T-helper 17 cell (primary cell): ENCODE measurements around the gene ANKMY1. TPM values are rescaled to one million over a fixed set of nuclear protein-coding genes. Genes with fewer than 3 reads are reported as not detected.

Experiments
- ATAC-seq: fragments of 150-1000 bp; cut with Tn5 transposase; 2 replicates; pipeline ENCODE4 v1.10.0; 2021; ENCODE audit warnings: mild to moderate bottlenecking, moderate library complexity
- DNase-seq, 3 donors: peaks; one replicate each; pipeline versions ENCODE4 v3.0.0 to v3.0.0-alpha.2; 2020 to 2021
- H3K9me3 ChIP-seq: one replicate; pipeline ENCODE4 v1.7.0; 2013; ENCODE audit warnings: low read length, mild to moderate bottlenecking; ENCODE audit not compliant: control insufficient read depth, poor library complexity, severe bottlenecking
- H3K27ac Mint-ChIP-seq: one replicate; pipeline ENCODE4 v1.8.0; 2022; ENCODE audit warnings: mild to moderate bottlenecking, moderate library complexity, mixed read lengths
- H3K27me3 Mint-ChIP-seq: one replicate; pipeline ENCODE4 v1.8.0; 2022; ENCODE audit warnings: mixed read lengths
- H3K36me3 Mint-ChIP-seq: one replicate; pipeline ENCODE4 v1.8.0; 2022; ENCODE audit warnings: low read depth, mixed read lengths
- H3K4me1 Mint-ChIP-seq: one replicate; pipeline ENCODE4 v1.8.0; 2022; ENCODE audit warnings: mild to moderate bottlenecking, mixed read lengths
- H3K4me3 Mint-ChIP-seq: one replicate; pipeline ENCODE4 v1.8.0; 2022; ENCODE audit warnings: mild to moderate bottlenecking, moderate library complexity, mixed read lengths
- total RNA-seq, 4 donors: library from RNA in 2 of 4; stranded (reverse) in 2 of 4; gene quantifications; one replicate each; pipeline ENCODE4 v1.2.3 and lab custom pipeline; 2022 to 2026

Gene ANKMY1
- total RNA-seq, 2 donors from 2014 or later: 34.6 to 42.6 TPM

- no peak for ATAC-seq
- peaks cover 40% of the 10 kb centered on the region for H3K27me3 Mint-ChIP-seq
- no peaks in the 10 kb centered on the region for H3K9me3 ChIP-seq
- DNase-seq: no peak
- peaks cover 2% of the 10 kb centered on the region for H3K36me3 Mint-ChIP-seq
- no peak overlapping the region for H3K27ac Mint-ChIP-seq
- H3K4me1 Mint-ChIP-seq: peaks cover 4% of the 10 kb centered on the region
- H3K4me3 Mint-ChIP-seq: peak overlapping the region; percentile 86
These were observed 103.5 kb downstream of the ANKMY1 start for GRCh38 chr2:240454106-240454901.

GRCh38 chr2:240453461-240454105 is 104.2 kb downstream of the ANKMY1 start:
- H3K9me3 ChIP-seq: no peaks in the 10 kb centered on the region
- no peak for ATAC-seq
- no peak for DNase-seq
- H3K27ac Mint-ChIP-seq: no peak overlapping the region
- peaks cover 4% of the 10 kb centered on the region for H3K4me1 Mint-ChIP-seq
- peak overlapping the region; percentile 86 for H3K4me3 Mint-ChIP-seq
- H3K36me3 Mint-ChIP-seq: peaks cover 2% of the 10 kb centered on the region
- peaks cover 40% of the 10 kb centered on the region for H3K27me3 Mint-ChIP-seq

GRCh38 chr2:240452462-240453256 is 105.1 kb downstream of the ANKMY1 start:
- no peak for DNase-seq

GRCh38 chr2:240451791-240452461 is 105.9 kb downstream of the ANKMY1 start:
- H3K4me3 Mint-ChIP-seq: peak overlapping the region; percentile 86
- H3K27me3 Mint-ChIP-seq: peaks cover 46% of the 10 kb centered on the region
- H3K4me1 Mint-ChIP-seq: peaks cover 4% of the 10 kb centered on the region
- DNase-seq (no peak), ATAC-seq (no peak)
- H3K9me3 ChIP-seq: no peaks in the 10 kb centered on the region
- H3K27ac Mint-ChIP-seq: no peak overlapping the region
- peaks cover 2% of the 10 kb centered on the region for H3K36me3 Mint-ChIP-seq

More at GRCh38 chr2:240452462-240453256, 105.1 kb downstream of the ANKMY1 start:
- H3K9me3 ChIP-seq: no peaks in the 10 kb centered on the region
- Mint-ChIP-seq H3K27ac (no peak overlapping the region), H3K4me1 (peaks cover 4% of the 10 kb centered on the region), H3K36me3 (peaks cover 2% of the 10 kb centered on the region), H3K27me3 (peaks cover 45% of the 10 kb centered on the region), H3K4me3 (peak overlapping the region; percentile 86)
- peak; percentile 46 for ATAC-seq

- peak overlapping the region; percentile 86 for H3K4me3 Mint-ChIP-seq
These were observed 106.6 kb downstream of the ANKMY1 start for GRCh38 chr2:240451108-240451611.

GRCh38 chr2:240450532-240451107 is 107.2 kb downstream of the ANKMY1 start:
- Mint-ChIP-seq H3K36me3 (peaks cover 2% of the 10 kb centered on the region), H3K4me1 (peaks cover 4% of the 10 kb centered on the region), H3K4me3 (peak overlapping the region; percentile 63)

More at GRCh38 chr2:240451108-240451611, 106.6 kb downstream of the ANKMY1 start:
- no peak overlapping the region for H3K27ac Mint-ChIP-seq
- H3K4me1 Mint-ChIP-seq: peaks cover 4% of the 10 kb centered on the region
- ATAC-seq (no peak), DNase-seq (no peak)
- H3K36me3 Mint-ChIP-seq: peaks cover 2% of the 10 kb centered on the region
- H3K9me3 ChIP-seq: no peaks in the 10 kb centered on the region
- H3K27me3 Mint-ChIP-seq: peaks cover 46% of the 10 kb centered on the region

GRCh38 chr2:240449764-240450531 is 107.8 kb downstream of the ANKMY1 start:
- DNase-seq (no peak), ATAC-seq (no peak)
- peaks cover 4% of the 10 kb centered on the region for H3K4me1 Mint-ChIP-seq

More at GRCh38 chr2:240450532-240451107, 107.2 kb downstream of the ANKMY1 start:
- H3K27me3 Mint-ChIP-seq: peaks cover 50% of the 10 kb centered on the region
- H3K27ac Mint-ChIP-seq: no peak overlapping the region
- DNase-seq: no peak
- ATAC-seq: no peak
- no peaks in the 10 kb centered on the region for H3K9me3 ChIP-seq

GRCh38 chr2:240448387-240449274 is 109.2 kb downstream of the ANKMY1 start:
- no peak overlapping the region for H3K27ac Mint-ChIP-seq
- H3K36me3 Mint-ChIP-seq: peaks cover 2% of the 10 kb centered on the region
- peaks cover 38% of the 10 kb centered on the region for H3K27me3 Mint-ChIP-seq
- H3K4me3 Mint-ChIP-seq: no peak overlapping the region
- no peak for DNase-seq
- no peaks in the 10 kb centered on the region for H3K4me1 Mint-ChIP-seq
- ATAC-seq: no peak
- H3K9me3 ChIP-seq: no peaks in the 10 kb centered on the region

More at GRCh38 chr2:240449764-240450531, 107.8 kb downstream of the ANKMY1 start:
- Mint-ChIP-seq H3K27me3 (peaks cover 48% of the 10 kb centered on the region), H3K27ac (no peak overlapping the region), H3K36me3 (peaks cover 2% of the 10 kb centered on the region), H3K4me3 (no peak overlapping the region)
- no peaks in the 10 kb centered on the region for H3K9me3 ChIP-seq

GRCh38 chr2:240447934-240448333 is 109.9 kb downstream of the ANKMY1 start:
- Mint-ChIP-seq H3K36me3 (peaks cover 2% of the 10 kb centered on the region), H3K4me3 (no peak overlapping the region)
- ATAC-seq: no peak

GRCh38 chr2:240447331-240447730 is 110.5 kb downstream of the ANKMY1 start:
- Mint-ChIP-seq H3K4me1 (no peaks in the 10 kb centered on the region), H3K27me3 (peaks cover 38% of the 10 kb centered on the region), H3K4me3 (no peak overlapping the region), H3K36me3 (peaks cover 2% of the 10 kb centered on the region), H3K27ac (no peak overlapping the region)
- no peak for DNase-seq
- H3K9me3 ChIP-seq: no peaks in the 10 kb centered on the region
- no peak for ATAC-seq

More at GRCh38 chr2:240447934-240448333, 109.9 kb downstream of the ANKMY1 start:
- H3K9me3 ChIP-seq: no peaks in the 10 kb centered on the region
- DNase-seq: no peak
- Mint-ChIP-seq H3K27ac (no peak overlapping the region), H3K27me3 (peaks cover 38% of the 10 kb centered on the region), H3K4me1 (no peaks in the 10 kb centered on the region)

GRCh38 chr2:240446664-240447175 is 111.1 kb downstream of the ANKMY1 start:
- ATAC-seq (no peak), DNase-seq (no peak)
- H3K9me3 ChIP-seq: no peaks in the 10 kb centered on the region
- no peak overlapping the region for H3K27ac Mint-ChIP-seq
- H3K4me3 Mint-ChIP-seq: no peak overlapping the region
- H3K27me3 Mint-ChIP-seq: peaks cover 34% of the 10 kb centered on the region
- no peaks in the 10 kb centered on the region for H3K4me1 Mint-ChIP-seq
- peaks cover 2% of the 10 kb centered on the region for H3K36me3 Mint-ChIP-seq
